Testis (tissue), 3 donors: ENCODE data around the gene PTPN5. TPM values are rescaled to one million over a fixed set of nuclear protein-coding genes. Genes with fewer than 3 reads are reported as not detected.

ENCODE experiments used
- polyA plus RNA-seq: library from polyadenylated mRNA; stranded (reverse); fragments of 350-450 nt; fragmentation: Illumina TruSeq; extraction: RNeasy Lipid Tissue Mini Kit (QIAGEN cat#74804); gene quantifications from one replicate; pipeline ENCODE4 v1.2.3, GENCODE V29; 2014; ENCODE audit warnings: low read depth, low replicate concordance; ENCODE audit not compliant: insufficient read depth
- total RNA-seq, 2 donors: library from RNA; depleted of rRNA; stranded (reverse); fragments of >200 nt; gene quantifications; one replicate each; pipeline ENCODE4 v1.2.3, GENCODE V29; 2016

The PTPN5 gene
- total and polyA plus RNA-seq, 3 donors from 2014 or later = 4.4 to 10.2 (median 7.8) TPM

Other genes starting within 250 kb of the PTPN5 start
- 10 to 100 TPM; 21.9 to 25.7 TPM for gene UEVLD, start 203.1 kb downstream of the PTPN5 start, total RNA-seq
- gene UEVLD, start 203.1 kb downstream of the PTPN5 start, polyA plus RNA-seq = 15.1 TPM
- gene MISFA, start 192.0 kb downstream of the PTPN5 start, total RNA-seq = 100 to 1,000 TPM in 1 of 2 donors, 10 to 100 TPM in 1; 72.3 to 202 TPM
- 483 TPM for gene MISFA, start 192.0 kb downstream of the PTPN5 start, polyA plus RNA-seq
- 10 to 100 TPM; 23.9 to 28.2 TPM for gene SPTY2D1, start 157.5 kb downstream of the PTPN5 start, total RNA-seq
- 11.5 TPM for gene SPTY2D1, start 157.5 kb downstream of the PTPN5 start, polyA plus RNA-seq
- gene TMEM86A, start 93.0 kb downstream of the PTPN5 start, total RNA-seq = 1 to 10 TPM; 6.1 to 8.3 TPM
- gene TMEM86A, start 93.0 kb downstream of the PTPN5 start, polyA plus RNA-seq = 5.8 TPM
- 1 to 10 TPM in 1 of 2 donors, under 1 TPM in 1; 0.94 to 1.1 TPM for gene IGSF22, start 65.6 kb downstream of the PTPN5 start, total RNA-seq
- 1.7 TPM for gene IGSF22, start 65.6 kb downstream of the PTPN5 start, polyA plus RNA-seq
- gene MRGPRX1, start 147.6 kb upstream of the PTPN5 start, total RNA-seq = not detected
- not detected for gene MRGPRX1, start 147.6 kb upstream of the PTPN5 start, polyA plus RNA-seq